HCEC 1CT (cell line): ENCODE measurements around the gene KIF21B.
"Not testable (repeated sequence)": the region's sequence is repeated elsewhere in the genome, so short reads cannot be mapped to it uniquely, and the experiment has no call there.

Experiments used
- DNase-seq: peaks from one replicate; pipeline ENCODE4 v3.0.0-alpha.2; 2017

Gene KIF21B

DNA sequence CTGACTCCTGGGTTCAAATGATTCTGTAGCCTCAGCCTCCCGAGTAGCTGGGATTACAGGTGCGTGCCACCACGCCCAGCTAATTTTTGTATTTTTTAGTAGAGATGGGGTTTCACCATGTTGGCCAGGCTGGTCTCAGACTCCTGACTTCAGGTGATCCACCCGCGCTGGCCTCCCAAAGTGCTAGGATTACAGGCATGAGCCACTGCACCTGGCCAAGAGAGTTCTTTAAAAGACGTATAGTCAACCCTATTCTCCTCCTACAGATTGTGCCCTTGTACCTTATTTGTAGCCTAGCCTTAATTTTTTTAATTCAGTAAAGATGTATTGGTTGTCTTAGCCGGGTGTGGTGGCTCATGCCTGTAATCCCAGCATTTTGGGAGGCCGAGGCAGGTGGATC lies 93.2 kb downstream of the KIF21B start:
- not testable (repeated sequence) for DNase-seq

DNA sequence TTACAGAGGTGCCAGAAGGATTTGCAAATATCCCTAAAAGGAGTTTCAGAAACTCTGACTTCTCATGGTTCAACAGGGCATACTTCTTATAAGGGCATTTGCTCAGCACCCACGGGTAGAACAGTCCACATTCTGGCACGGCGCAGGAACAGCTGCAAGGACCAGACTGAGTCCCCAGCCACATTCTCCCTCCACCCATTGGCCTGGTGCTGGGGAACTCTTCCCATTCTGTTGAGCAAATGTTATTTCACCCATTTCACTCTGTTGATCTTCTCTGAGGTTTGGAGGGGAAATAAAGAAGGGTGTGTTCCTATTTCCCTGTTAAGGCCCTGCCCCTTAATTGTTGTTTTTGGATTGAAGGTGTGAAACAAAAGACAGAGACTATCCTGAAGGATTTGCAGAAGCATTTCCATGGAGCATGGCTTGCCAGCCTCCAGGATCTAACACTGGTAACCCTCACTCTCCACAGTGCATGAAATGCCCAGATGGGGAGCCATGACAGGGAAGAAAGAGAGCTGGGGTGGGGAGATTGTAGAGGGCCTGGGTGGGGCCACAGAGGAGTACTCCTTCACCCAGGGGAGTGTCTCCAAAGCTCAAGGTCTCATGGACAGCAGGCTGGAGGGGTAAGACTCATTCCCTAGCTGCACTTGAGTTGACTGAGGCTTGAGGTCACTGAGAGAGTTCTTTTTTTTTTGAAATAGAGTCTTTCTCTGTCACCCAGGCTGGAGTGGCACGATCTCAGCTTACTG lies 93.8 kb downstream of the KIF21B start:
- DNase-seq: no peak

DNA sequence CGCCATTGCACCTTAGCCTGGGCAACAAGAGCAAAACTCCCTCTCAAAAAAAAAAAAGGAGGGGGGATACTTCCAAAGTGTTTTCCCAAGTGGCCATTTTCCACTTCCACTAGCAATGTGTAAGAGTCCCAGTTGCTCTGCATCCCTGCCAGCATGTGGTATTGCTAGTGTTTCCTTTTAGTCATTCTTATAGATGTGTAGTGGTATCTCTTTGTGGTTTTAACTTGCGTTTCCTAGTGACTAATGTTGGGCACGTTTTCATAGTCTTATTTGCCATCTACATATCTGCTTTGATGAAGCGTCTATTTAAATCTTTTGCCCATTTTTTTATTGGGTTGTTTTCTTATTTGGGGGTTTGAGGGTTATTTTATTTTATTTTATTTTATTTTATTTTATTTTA lies 97.7 kb downstream of the KIF21B start:
- DNase-seq: no peak

DNA sequence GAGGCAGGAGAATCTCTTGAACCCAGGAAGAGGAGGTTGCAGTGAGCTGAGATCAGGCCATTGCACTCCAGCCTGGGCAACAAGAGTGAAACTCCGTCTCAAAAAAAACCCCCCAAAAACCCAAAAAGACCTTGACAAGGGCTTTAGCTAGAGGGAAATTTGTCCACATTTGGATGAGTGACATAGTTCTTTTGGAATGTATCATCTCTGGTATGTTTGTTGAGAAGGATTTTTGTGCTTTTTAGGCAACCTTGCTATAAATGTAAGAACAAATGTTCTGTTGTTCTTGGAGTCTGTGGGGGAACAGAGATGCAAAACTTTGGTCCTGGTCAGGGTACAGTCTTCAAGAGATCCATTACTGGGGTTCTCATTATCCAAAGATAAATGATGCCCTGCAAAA lies 99.9 kb downstream of the KIF21B start:
- DNase-seq: no peak

DNA sequence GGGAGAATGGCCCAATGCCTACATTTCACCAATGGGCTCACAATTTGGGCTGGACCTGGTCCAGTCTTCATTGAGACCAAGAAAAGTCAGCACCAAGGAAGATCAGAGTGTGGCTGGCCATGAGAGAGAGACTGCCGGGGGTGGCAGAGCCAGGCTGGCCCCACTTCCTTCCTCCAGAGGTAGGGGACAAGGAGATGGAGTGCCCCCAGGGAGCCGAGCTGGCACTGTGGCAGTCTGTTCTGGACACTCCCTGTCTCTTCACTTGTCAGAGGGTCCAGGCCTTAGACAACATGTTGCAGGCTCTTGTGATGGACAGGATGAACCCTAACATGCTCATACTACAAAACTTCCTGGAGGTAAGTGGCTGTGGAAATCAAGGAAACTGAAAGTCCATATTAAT lies 101.1 kb downstream of the KIF21B start:
- no peak for DNase-seq

DNA sequence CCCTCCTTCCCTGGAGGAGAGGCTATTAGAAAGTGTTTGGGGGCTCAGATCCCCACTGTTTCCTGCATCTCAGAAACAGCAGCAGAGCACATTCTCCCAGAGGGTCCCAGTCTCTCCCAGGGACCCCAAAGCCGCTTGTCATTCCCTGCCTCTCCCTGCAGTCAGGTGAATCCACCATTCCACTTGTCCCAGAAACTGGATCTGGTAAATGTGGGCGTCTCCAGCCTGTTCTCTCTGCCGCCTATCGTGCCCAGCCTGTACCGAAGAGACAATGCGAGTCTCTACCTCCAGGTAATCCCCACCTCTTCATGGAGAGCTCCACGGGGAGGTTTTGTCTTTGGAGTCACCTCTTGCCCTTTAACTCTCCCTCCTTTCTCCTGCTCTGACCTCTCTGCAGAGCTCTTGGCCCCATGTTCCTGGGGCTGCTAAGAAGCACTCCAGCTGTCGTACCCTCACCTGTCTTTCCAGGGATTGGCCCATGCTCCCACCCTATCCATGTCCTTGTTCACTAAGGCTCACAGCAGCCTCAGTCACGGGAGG lies 101.9 kb downstream of the KIF21B start:
- DNase-seq: no peak
